ACC112 (cell line): ENCODE results near the gene CAMK2N2.

Experiments
- H2AFZ ChIP-seq: fragments of 200-600 bp; sonication (generic); one replicate; pipeline ENCODE4 v1.6.0; 2017; ENCODE audit warnings: antibody characterized with exemption, low read length; ENCODE audit not compliant: unreplicated experiment
- H3K27ac ChIP-seq: fragments of 200-600 bp; sonication (generic); 2 replicates; pipeline ENCODE4 v1.5.1; 2014; ENCODE audit warnings: low read depth, mild to moderate bottlenecking, antibody characterized with exemption, low read length, moderate library complexity
- H3K27me3 ChIP-seq: fragments of 200-600 bp; sonication (generic); 2 replicates; pipeline ENCODE4 v1.6.1; 2014; ENCODE audit warnings: mild to moderate bottlenecking, antibody characterized with exemption, low read length, moderate library complexity, mixed read lengths; ENCODE audit not compliant: insufficient read depth
- H3K36me3 ChIP-seq: fragments of 200-600 bp; sonication (generic); 2 replicates; pipeline ENCODE4 v1.6.1; 2016; ENCODE audit warnings: mild to moderate bottlenecking, antibody characterized with exemption, low read length, moderate library complexity, mixed read lengths; ENCODE audit not compliant: insufficient read depth
- H3K4me1 ChIP-seq: fragments of 200-600 bp; sonication (generic); one replicate; pipeline ENCODE4 v1.6.1; 2016; ENCODE audit warnings: low read length, mixed read lengths; ENCODE audit not compliant: insufficient read depth, unreplicated experiment, control insufficient read depth
- H3K4me3 ChIP-seq: fragments of 200-600 bp; sonication (generic); 2 replicates; pipeline ENCODE4 v1.5.1; 2014; ENCODE audit warnings: mild to moderate bottlenecking, low read depth, low read length
- H3K79me2 ChIP-seq: fragments of 200-600 bp; sonication (generic); one replicate; pipeline ENCODE4 v1.6.0; 2016; ENCODE audit warnings: low read length; ENCODE audit not compliant: control insufficient read depth, unreplicated experiment, insufficient read depth

Gene CAMK2N2

DNA sequence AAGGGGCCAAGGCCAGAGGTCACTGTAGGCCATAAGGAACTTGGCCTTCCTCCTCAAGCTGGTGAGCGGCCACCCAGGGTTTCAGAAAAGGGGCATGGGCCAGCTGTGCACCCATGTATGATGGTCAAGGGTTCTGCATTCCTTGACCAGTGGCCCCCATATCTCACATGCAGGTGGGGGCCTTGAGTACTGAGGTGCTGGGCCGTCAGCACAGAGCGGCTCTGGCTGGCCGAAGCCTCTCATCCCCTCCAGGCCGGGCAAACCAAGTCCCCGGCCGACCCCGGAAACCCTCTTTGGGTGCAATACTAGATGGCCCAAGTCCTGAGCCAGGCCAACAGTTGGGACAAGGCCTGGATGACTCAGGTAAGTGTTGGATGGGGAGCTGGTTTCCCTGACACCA is 22.1 kb downstream of the CAMK2N2 start:
- Histone ChIP-seq H3K27me3 (no peaks in the 10 kb centered on the region), H3K4me3 (no peak overlapping the region), H3K4me1 (peaks cover 3% of the 10 kb centered on the region), H2AFZ (no peak overlapping the region), H3K36me3 (no peaks in the 10 kb centered on the region), H3K27ac (no peak overlapping the region), H3K79me2 (no peaks in the 10 kb centered on the region)

DNA sequence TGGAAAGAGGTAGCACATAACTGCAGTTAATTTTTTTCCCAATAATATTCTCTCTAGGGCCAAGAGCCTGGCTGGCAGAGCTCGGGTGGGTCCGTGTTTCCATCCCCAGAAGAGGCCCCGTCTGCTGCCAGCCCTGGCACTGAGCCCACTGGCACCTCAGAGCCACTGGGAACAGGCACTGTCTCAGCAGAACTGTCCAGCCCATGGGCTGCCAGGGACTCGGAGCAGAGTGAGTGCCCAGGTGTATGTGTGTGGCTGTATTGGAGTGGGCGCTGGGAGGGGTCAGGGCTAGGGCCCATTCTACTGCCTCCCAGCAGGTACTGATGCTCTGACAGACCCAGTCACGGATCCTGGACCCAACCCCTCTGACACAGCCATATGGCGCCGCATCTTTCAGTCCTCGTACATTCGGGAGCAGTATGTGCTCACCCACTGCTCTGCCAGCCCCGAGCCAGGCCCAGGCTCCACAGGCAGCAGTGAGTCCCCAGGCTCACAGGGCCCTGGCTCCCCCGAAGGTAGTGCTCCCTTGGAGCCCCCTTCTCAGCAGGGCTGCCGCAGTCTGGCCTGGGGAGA is 23.0 kb downstream of the CAMK2N2 start:
- H3K27ac ChIP-seq: no peak overlapping the region

DNA sequence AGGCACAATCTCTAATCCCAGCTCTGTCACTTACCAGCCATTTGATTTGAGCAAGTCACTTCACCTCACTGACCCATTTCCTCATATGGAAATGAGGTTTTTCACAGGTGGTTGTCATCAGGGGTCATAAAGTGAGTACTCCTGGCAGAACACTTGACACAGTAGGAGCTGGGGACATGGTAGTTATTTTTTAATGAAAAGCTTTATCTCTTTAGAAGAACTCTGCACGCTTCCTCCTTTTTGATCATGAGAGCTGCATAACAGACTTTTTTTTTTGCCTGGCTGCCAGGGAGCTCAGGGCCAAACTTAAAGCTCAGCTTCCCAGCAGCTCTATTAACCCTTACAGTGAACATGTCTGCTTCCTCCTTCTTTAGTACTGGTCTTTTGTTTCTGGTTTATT is 23.5 kb downstream of the CAMK2N2 start:
- Histone ChIP-seq H3K4me1 (peaks cover 7% of the 10 kb centered on the region), H3K27ac (no peak overlapping the region), H2AFZ (no peak overlapping the region), H3K27me3 (no peaks in the 10 kb centered on the region; the same call in 1 of the 2 replicates), H3K36me3 (no peaks in the 10 kb centered on the region), H3K79me2 (no peaks in the 10 kb centered on the region), H3K4me3 (no peak overlapping the region)

More for the DNA sequence above, 23.0 kb downstream of the CAMK2N2 start:
- no peaks in the 10 kb centered on the region for H3K27me3 ChIP-seq
- no peak overlapping the region for H3K4me3 ChIP-seq
- H3K79me2 ChIP-seq: no peaks in the 10 kb centered on the region
- peaks cover 7% of the 10 kb centered on the region for H3K4me1 ChIP-seq
- H2AFZ ChIP-seq: no peak overlapping the region
- H3K36me3 ChIP-seq: no peaks in the 10 kb centered on the region

DNA sequence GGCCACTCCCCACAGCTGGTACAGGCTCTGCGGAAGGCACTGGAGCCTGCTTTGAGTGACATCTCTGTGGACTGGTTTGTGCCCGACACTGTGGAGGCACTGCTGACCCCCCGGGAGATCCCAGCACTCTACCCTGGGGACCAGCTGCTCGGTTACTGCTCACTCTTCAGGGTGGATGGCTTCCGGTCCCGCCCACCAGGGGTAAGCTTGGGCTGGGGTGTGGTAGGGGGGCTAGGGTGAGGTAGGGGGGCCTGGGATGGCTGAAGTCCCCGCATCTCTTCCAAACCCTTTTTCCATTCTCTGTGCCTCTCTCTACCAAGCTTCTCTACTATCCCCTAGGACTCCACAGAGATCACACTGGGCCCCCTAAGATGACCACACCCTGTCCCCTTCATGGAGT is 24.1 kb downstream of the CAMK2N2 start:
- Histone ChIP-seq H3K4me1 (peaks cover 7% of the 10 kb centered on the region), H3K79me2 (no peaks in the 10 kb centered on the region), H3K27ac (no peak overlapping the region), H3K4me3 (no peak overlapping the region), H2AFZ (no peak overlapping the region), H3K27me3 (peaks cover 6% of the 10 kb centered on the region), H3K36me3 (no peaks in the 10 kb centered on the region)

DNA sequence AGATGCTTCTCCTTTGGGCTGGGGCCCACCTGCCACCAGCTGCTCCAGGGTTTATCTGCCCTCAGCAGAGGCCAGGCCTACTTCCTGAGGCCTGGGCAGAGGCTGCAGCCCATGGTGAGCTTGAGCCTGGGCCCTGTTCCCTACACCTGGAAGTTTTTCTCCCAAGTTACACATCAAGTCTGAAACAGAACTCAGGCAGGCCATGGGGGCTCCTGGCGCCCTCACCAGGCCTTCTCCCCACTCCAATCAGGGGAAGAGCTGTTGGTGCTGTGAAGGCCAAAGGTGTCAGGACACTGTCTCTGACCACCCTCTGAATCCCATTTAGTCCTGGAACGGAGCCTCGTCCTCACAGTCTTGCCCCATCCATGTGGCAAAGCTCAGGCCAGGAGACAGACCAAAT is 24.7 kb downstream of the CAMK2N2 start:
- no peaks in the 10 kb centered on the region for H3K36me3 ChIP-seq
- no peak overlapping the region for H3K4me3 ChIP-seq
- no peak overlapping the region for H3K27ac ChIP-seq
- no peaks in the 10 kb centered on the region for H3K79me2 ChIP-seq
- H3K27me3 ChIP-seq: peaks cover 11% of the 10 kb centered on the region
- H3K4me1 ChIP-seq: peaks cover 7% of the 10 kb centered on the region
- H2AFZ ChIP-seq: no peak overlapping the region

DNA sequence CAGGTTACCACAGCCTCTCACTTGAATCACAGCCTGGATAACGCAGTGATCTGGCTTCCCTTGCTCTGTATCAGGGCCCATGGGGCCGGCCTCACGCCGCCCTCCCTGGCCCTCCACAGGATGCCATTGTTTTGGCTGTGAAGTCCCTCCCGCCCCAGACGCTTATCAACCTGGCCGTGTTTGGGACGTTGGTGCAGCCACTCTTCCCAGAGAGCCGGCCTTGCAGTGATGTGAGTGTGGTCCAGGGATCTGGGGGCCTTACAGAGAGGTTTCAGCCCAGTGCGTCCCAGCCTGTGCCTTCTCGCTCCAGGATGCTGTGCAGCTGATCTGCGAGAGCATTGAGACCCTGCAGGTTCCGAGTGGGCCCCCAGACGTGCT is 25.3 kb downstream of the CAMK2N2 start:
- H2AFZ ChIP-seq: no peak overlapping the region
- no peaks in the 10 kb centered on the region for H3K36me3 ChIP-seq
- no peak overlapping the region for H3K27ac ChIP-seq
- peaks cover 7% of the 10 kb centered on the region for H3K4me1 ChIP-seq
- H3K27me3 ChIP-seq: peaks cover 17% of the 10 kb centered on the region
- no peaks in the 10 kb centered on the region for H3K79me2 ChIP-seq
- H3K4me3 ChIP-seq: no peak overlapping the region

DNA sequence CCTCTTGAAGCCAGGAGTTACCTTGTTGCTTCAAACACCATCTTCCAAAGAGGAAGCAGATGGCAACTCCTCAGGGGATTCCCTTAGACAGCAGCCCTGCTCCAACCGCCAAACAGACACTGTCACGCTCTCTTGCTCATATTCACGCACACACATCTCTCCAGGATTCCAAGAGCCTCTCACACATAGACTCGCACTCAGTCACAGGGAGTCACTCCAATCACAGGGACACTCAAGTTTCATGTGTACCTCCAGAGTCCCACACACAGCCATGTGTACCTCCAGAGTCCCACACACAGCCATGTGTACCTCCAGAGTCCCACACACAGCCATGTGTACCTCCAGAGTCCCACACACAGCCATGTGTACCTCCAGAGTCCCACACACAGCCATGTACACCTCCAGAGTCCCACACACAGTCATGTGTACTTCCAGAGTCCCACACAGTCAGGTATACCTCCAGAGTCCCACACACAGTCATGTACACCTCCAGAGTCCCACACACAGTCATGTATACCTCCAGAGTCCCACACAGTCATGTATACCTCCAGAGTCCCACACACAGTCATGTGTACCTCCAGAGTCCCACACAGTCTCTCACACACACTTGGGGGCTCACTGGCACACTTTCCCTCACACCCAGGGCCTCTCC is 25.8 kb downstream of the CAMK2N2 start:
- H3K27me3 ChIP-seq: peaks cover 23% of the 10 kb centered on the region
- H2AFZ ChIP-seq: no peak overlapping the region
- no peak overlapping the region for H3K27ac ChIP-seq
- H3K4me3 ChIP-seq: no peak overlapping the region
- peaks cover 7% of the 10 kb centered on the region for H3K4me1 ChIP-seq
- H3K79me2 ChIP-seq: no peaks in the 10 kb centered on the region
- no peaks in the 10 kb centered on the region for H3K36me3 ChIP-seq

DNA sequence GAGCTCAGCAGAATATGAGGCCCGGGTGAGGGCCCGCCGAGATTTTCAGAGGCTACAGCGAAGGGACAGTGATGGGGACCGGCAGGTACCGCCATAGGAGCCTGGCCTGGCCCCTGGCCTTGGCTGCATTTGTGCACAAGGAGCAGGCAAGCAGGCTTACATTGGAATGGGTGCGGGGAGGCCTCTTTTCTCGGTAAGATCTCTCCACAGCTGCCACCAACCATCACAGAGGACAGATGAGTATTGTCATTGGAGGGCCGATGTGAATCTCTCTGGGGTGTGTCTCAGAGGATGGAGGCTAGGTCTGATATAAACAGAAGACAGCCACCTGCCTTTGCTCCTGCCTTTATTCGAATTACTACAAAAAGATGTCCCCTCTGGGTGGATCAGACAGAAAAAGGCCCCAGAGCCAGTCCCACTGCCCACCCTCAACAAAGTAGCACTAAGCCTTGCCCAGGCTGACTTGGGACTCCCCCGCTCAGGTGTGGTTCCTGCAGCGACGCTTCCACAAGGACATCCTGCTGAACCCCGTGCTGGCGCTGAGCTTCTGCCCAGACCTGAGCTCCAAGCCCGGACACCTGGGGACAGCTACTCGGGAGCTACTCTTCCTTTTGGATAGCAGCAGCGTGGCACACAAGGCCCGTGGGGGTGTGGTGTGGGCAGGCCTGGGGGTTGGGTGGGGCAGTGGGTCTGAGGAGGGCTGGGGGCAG is 26.5 kb downstream of the CAMK2N2 start:
- Histone ChIP-seq H2AFZ (no peak overlapping the region), H3K4me1 (peaks cover 7% of the 10 kb centered on the region), H3K79me2 (no peaks in the 10 kb centered on the region), H3K27me3 (peaks cover 29% of the 10 kb centered on the region), H3K36me3 (no peaks in the 10 kb centered on the region), H3K27ac (no peak overlapping the region), H3K4me3 (no peak overlapping the region)

DNA sequence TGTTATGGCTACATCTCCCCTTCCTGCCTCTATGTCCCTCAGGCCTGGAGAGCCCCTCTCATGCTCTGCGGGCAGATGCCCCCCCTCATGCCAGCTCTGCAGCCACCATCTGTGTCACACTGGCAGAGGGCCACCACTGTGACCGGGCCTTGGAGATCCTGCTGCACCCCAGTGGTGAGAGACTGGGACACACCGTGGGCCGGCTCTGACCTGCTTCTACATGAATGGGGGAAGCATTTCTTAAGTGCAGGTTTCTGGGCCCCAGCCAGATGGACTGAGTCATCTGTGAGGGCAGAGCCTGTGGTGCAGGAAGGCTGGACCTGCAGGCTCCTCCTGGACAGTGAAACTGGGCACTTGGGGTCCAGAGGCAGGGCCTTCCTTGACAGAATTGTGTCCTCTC is 27.1 kb downstream of the CAMK2N2 start:
- H3K27me3 ChIP-seq: peaks cover 34% of the 10 kb centered on the region
- peaks cover 10% of the 10 kb centered on the region for H3K4me1 ChIP-seq
- H3K36me3 ChIP-seq: no peaks in the 10 kb centered on the region
- no peaks in the 10 kb centered on the region for H3K79me2 ChIP-seq
- H3K27ac ChIP-seq: no peak overlapping the region
- H2AFZ ChIP-seq: no peak overlapping the region
- no peak overlapping the region for H3K4me3 ChIP-seq

DNA sequence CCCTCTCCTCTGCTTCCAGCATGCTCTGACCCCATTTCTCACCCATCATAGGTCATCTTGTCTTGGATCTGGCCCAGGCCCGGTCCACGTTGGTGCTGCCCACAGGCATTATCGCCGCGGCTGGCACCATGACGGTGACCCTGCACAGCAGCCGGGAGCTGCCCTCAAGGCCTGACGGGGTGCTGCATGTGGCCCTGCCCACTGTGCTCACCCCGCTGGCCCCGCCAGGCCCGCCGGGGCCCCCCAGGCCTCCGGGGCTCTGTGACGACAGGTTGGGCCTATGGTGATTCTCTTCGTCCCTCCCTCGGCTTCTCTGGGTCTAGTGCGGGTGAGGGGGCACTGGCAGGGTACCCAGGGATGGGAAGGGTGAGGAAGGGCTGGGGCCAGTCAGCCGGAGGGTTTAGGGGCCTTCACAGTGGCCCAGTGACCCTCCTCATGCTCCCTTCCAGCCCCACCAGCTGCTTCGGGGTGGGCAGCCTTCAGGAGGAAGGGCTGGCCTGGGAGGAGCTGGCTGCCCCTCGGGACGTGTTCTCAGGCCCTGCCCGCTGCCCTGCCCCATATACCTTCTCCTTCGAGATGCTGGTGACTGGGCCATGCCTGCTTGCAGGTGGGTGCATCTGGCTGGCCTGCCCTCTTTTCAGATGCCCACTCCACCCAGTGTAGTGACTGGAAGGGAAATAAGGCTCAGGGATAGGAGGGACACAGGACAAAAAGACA is 28.1 kb downstream of the CAMK2N2 start:
- Histone ChIP-seq H3K27me3 (peaks cover 44% of the 10 kb centered on the region), H3K4me1 (peaks cover 10% of the 10 kb centered on the region), H3K36me3 (no peaks in the 10 kb centered on the region), H3K27ac (no peak overlapping the region), H2AFZ (no peak overlapping the region), H3K79me2 (no peaks in the 10 kb centered on the region), H3K4me3 (no peak overlapping the region)
